ENCODE results near the gene TPPP3.
"Not testable (repeated sequence)": the region's sequence is repeated elsewhere in the genome, so short reads cannot be mapped to it uniquely, and the experiment has no call there.

The TPPP3 gene

DNA sequence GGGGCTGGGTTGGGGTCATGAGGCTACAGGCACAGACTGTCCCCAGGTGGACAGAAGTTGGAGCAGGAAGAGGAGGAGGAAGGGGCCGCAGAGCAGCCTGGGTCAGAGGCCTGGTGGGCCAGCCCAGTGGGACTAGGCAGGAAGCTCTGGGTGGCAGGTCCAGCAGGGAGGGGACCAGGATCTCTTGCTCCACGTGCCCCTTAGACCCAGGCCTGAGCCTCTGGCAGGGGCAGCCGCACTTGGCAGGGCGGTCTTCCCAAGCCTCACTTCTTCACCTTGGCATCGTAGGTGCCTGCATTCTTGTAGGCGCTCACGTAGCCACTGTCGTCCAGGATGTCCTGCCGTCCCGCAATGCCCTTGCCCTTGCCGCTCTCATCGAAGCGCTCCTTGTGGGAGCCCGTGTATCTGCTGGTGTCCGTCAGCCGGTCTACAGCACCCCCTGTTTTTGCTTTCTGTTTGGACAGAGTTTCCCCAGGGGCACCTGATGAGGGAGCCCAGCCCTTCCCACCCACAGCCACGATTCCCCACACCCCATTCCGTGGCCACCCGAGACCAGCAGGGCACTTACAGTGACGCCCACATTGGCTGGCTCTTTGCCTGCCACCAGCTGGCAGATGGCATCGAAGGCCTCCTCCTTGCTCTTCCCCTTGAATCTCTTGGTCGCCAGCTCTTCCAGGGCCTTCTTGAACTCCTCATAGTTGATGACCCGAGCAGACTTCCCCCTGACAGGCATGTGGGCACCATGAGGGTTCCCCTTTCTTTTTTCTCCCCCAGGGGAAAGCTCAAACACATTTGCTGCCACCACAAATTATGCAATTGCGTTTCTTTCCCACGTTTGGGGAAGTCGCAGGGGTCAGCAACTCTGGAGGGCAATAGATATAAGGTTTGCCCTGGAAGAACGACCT lies 3.1 kb downstream of the TPPP3 start:
- no peak for DNase-seq (ENCODE audit: low read depth in 3 of 3)

GRCh38 chr16:67388591-67388990 lies 4.7 kb downstream of the TPPP3 start:
- DNase-seq (ENCODE audit: low read depth in 3 of 3) = no peak

DNA sequence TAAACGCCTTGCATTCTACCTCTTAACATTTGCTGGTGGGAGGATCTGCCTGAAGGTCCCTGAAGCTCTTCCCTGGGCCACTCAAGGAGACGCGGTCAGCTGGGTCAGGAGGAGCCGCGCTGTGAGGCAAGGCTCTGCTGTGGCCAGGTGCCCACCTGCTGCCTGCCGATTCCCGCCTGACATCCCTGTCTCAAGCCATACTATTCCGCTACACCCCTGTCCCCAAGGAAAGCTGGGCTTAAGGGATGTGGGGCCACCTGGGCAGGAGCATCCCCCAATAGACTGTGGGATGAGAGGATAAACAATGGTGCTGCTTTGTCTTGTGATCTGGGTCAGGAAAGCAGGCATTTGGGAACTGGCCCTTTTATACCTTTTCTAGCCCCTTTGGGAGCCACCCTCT lies 5.1 kb downstream of the TPPP3 start:
- DNase-seq (ENCODE audit: low read depth in 3 of 3) = no peak

DNA sequence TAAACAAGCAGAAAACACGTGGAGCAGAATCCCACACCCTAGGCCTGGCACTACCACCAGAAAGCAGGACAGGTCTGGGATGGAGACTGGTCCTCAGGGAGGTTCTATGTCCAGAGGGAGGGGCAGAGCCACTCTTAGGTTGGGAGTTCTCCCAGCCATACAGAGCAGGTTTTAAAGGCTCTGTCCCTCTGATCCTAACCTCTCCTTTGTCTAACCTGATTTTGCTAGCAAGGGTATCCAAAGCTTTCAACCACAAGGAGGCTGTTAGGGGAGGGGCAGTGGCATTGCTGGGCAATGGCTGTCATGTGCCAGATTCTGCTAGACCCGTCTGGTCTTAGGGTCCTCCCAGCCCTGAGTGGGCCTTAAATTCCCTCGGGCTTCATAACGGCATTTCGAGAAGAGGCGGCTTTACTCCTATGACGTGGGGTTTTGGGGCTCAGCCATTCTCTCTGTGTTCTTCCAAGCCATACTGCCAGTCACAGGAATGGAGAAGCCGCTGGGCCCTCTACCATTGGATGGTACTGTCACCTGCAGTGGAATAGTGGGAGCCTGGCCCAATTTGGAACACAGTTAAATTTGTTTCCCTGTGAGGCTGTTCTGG lies 5.7 kb downstream of the TPPP3 start:
- DNase-seq (ENCODE audit: low read depth in 3 of 3) = no peak

- DNase-seq (ENCODE audit: low read depth in 3 of 3) = no peak
These were observed 6.3 kb downstream of the TPPP3 start for GRCh38 chr16:67386861-67387455.

DNA sequence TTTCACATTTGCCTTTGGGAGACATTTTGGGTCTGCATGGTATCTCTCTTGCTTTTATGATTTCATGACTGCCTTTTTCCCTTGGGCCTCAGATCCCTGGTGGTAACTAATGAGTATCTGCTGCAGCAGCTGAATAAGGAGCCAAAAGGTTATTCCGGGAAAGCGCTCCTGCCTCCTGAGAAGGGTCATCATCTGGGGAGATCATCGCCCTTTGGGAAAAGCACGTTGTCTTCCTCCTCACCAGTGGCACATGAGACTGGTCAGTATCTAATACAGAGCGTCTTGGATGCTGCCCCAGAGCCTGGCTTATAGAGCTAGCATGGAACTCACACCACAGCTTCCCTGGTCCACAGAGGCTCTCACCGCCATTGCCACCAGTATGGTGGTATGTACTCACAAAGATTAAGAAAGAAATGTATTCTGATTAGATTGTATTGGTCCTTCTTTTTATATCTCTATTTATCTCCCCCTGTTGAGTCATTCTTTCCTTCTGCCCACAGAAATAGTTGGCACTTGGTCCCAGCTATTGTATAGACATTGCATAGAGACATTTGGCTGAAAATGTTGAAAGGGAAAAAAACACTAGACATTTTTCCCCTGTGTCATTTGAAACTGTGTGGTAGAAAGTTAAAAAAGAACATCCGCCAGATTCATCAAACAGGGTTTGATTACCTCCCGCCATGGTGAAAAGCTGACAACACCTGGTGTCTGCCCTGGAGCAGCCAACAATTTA lies 8.4 kb downstream of the TPPP3 start:
- DNase-seq (ENCODE audit: low read depth in 3 of 3) = no peak

GRCh38 chr16:67383284-67383683 lies 10.0 kb downstream of the TPPP3 start:
- DNase-seq (ENCODE audit: low read depth in 3 of 3) = no peak

DNA sequence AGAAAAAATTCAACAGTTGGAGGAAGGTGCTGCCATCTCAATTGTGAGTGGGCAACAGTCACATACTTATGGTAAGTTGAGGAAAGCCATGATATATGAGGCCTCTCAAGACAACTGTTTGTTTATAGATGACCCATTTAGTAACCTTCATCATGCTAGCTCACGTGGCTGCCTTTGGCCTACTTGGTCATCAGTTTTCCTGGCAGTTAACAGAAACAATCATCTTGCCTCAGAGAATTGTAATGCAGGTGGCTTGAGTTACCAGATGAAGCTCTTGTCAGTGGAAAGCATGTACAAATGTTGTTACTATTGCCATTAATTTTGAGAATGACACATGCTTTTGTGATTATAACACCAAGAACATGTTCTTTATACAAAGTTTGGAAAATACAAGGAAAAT lies 14.7 kb downstream of the TPPP3 start:
- no peak for DNase-seq (ENCODE audit: low read depth in 3 of 3)

DNA sequence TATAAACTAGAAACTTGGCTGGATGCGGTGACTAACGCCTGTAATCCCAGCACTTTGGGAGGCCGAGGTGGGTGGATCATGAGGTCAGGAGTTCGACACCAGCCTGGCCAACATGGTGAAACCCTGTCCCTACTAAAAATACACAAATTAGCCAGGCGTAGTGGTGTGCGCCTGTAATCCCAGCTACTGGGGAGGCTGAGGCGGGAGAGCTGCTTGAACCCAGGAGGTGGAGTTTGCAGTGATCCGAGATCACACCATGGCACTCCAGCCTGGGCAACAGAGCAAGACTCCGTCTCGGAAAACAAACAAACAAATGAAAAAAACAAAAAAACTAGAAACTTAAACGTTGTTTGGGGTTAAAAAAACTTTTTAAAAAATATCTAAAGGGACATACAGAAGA lies 17.3 kb downstream of the TPPP3 start:
- not testable (repeated sequence) for DNase-seq (ENCODE audit: low read depth in 3 of 3)

GRCh38 chr16:67372664-67373063 lies 20.6 kb downstream of the TPPP3 start:
- no peak for DNase-seq (ENCODE audit: low read depth in 3 of 3)

GRCh38 chr16:67370661-67371060 lies 22.6 kb downstream of the TPPP3 start:
- no peak for DNase-seq (ENCODE audit: low read depth in 3 of 3)

- DNase-seq (ENCODE audit: low read depth in 3 of 3) = no peak
These were observed 28.6 kb downstream of the TPPP3 start for GRCh38 chr16:67364600-67365235.

- no peak for DNase-seq (ENCODE audit: low read depth in 3 of 3)
These were observed 32.3 kb downstream of the TPPP3 start for GRCh38 chr16:67361038-67361437.

GRCh38 chr16:67359540-67360269 lies 33.6 kb downstream of the TPPP3 start:
- DNase-seq (ENCODE audit: low read depth in 3 of 3) = not testable (repeated sequence)

DNA sequence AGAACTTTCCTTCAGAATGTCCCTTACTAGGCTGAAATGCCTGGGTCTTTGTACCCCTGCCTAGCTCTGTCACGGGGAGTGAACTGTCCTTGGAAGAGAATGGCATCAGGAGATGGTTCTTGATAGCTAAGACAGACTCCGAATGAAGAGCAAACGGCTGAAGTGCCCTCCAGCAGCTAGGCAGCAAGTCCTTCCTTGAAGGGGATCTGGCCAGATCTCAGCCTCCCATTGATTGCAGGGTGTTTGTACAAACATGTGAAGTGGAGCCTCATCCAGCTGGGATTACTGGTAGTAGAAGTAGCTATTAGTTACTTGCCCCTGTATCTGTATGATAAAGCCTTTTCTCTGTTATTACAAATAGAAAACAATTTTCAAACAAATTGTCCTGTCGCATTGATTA lies 35.7 kb downstream of the TPPP3 start:
- no peak for DNase-seq (ENCODE audit: low read depth in 3 of 3)

GRCh38 chr16:67356396-67356795 lies 36.9 kb downstream of the TPPP3 start:
- DNase-seq (ENCODE audit: low read depth in 3 of 3) = no peak

DNA sequence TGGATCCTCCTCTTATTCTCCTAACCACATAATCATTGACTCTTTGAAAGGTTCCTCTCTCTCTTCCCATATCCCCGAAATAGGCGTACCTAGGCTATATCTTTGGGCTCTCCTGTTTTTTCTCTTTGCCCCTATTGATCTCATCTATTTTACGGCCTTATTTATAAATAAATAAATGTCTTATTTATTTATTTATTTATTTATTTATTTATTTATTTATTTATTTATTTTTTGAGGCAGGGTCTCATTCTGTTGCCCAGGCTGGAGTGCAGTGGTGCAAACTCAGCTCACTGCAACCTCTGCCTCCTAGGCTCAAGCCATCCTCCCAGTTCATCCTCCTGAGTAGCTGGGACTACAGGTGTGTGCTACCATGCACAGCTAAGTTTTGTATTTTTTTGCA lies 40.8 kb downstream of the TPPP3 start:
- DNase-seq (ENCODE audit: low read depth in 3 of 3) = not testable (repeated sequence)

DNA sequence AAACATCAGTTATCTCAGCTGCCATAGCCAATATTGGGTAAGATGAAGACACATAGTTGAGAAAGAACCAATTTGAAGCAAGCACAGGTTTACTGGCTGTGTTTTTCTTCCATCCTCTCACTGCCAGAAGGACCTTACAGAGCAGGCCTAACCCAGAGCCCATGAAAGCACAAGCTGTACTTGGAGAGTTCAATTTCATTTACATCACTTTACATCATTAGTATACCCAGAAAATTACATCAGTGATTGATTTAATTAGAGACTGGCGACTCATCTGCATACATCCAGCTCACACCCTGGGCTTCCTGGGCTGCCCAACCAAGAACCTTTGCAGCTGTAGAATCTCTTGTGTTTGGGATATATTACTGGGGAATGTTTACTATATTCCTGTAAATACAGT lies 43.0 kb downstream of the TPPP3 start:
- no peak for DNase-seq (ENCODE audit: low read depth in 3 of 3)

DNA sequence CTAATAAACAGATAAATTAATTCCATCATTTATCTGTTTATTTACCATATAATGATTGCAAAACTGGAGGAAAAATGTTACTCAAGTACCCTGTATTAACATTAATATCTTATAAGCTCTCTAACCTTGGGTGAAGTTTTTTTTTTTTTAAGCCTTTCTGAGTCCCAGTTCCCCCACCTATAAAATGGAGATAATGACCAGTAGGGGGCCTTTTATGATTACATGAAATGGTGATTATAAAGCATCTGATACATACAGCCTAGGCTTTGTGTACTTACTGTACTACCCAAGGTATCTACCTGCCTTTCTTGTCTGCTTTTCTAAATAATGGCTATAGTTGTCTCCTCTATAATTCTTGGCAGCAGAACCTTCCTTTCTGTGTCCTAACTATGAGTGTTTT lies 44.1 kb downstream of the TPPP3 start:
- no peak for DNase-seq (ENCODE audit: low read depth in 3 of 3)

GRCh38 chr16:67346341-67346740 lies 47.0 kb downstream of the TPPP3 start:
- no peak for DNase-seq (ENCODE audit: low read depth in 3 of 3)

- no peak for DNase-seq (ENCODE audit: low read depth in 3 of 3)
These were observed 47.9 kb downstream of the TPPP3 start for GRCh38 chr16:67345401-67345800.
